Activated CD4-positive, alpha-beta T cell treated with anti-CD3 and anti-CD28 coated beads, Interleukin-2, amount 10 ng/mL, durations not matched to agents 24 days and 14 days (primary cell): ENCODE measurements around the gene CDKAL1. TPM values are rescaled to one million over a fixed set of nuclear protein-coding genes. Genes with fewer than 3 reads are reported as not detected.
"Not testable (repeated sequence)": the region's sequence is repeated elsewhere in the genome, so short reads cannot be mapped to it uniquely, and the experiment has no call there.

Experiments
- DNase-seq: peaks from one replicate; pipeline ENCODE4 v3.0.0; 2022
- H3K27ac Mint-ChIP-seq: one replicate; pipeline ENCODE4 v1.8.0; 2022; ENCODE audit warnings: mild to moderate bottlenecking, mixed read lengths
- H3K27me3 Mint-ChIP-seq: one replicate; pipeline ENCODE4 v1.8.0; 2022; ENCODE audit warnings: mixed read lengths
- H3K36me3 Mint-ChIP-seq: one replicate; pipeline ENCODE4 v1.8.0; 2022; ENCODE audit warnings: low read depth, mild to moderate bottlenecking, mixed read lengths
- H3K4me1 Mint-ChIP-seq: one replicate; pipeline ENCODE4 v1.8.0; 2021; ENCODE audit warnings: mixed read lengths
- H3K4me3 Mint-ChIP-seq: one replicate; pipeline ENCODE4 v1.8.0; 2022; ENCODE audit warnings: mild to moderate bottlenecking, moderate library complexity, mixed read lengths
- H3K9me3 Mint-ChIP-seq: one replicate; pipeline ENCODE4 v1.8.0; 2021; ENCODE audit warnings: mixed read lengths
- intact Hi-C: fragments of 100-400 bp; cut with micrococcal nuclease; formaldehyde crosslinking; loops from one replicate; pipeline ENCODE4 v1.15.1; 2023
- total RNA-seq: library from RNA; stranded (reverse); gene quantifications from 2 replicates; pipeline ENCODE4 v1.2.3, GENCODE V29; 2022

Gene CDKAL1
- total RNA-seq, 1 donor from 2014 or later: 29.1 TPM

DNA sequence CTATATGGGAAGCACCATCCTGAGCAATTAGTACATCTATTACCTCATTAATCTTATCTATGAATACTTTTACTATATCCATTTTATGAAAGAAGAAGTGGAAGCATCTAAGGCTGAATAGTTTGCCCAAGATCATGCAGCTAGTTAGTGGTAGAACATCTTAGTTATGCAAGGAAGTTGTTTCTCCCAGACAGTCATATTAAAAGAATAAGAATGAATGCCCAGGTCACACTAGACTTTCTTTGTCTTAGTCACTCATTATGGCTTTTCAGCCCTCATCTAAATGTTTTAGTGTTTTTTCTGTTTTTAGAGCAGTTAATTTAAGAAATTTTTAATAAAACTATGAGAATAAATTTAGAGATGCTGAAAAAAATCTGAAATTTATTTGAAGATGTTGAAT is 517.5 kb downstream of the CDKAL1 start:
- no peak overlapping the region for H3K27ac Mint-ChIP-seq
- H3K27me3 Mint-ChIP-seq: no peaks in the 10 kb centered on the region
- peaks cover 15% of the 10 kb centered on the region for H3K9me3 Mint-ChIP-seq
- H3K36me3 Mint-ChIP-seq: peaks cover 7% of the 10 kb centered on the region
- no peak for DNase-seq
- peaks cover 2% of the 10 kb centered on the region for H3K4me1 Mint-ChIP-seq
- H3K4me3 Mint-ChIP-seq: no peak overlapping the region
- intact Hi-C loops: no loop called here

DNA sequence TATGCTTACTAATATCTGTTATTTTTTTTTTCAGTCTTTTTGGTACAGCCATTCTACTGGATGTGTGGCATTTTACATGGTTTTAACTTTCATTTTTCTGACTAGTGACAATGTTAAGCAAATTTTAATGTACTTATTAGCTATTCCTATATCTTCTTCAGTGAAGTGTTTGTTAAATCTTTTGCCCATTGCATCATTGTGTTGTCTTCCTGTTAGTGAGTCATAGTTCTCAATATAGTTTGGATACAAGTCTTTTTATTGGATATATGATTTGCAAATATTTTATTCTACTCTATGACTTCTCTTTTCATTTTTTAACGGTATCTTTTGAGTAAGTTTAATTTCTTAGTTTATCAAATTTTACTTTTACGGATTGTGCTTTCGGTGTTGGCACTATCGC is 519.4 kb downstream of the CDKAL1 start:
- no peaks in the 10 kb centered on the region for H3K27me3 Mint-ChIP-seq
- no peak overlapping the region for H3K4me3 Mint-ChIP-seq
- no peak overlapping the region for H3K27ac Mint-ChIP-seq

DNA sequence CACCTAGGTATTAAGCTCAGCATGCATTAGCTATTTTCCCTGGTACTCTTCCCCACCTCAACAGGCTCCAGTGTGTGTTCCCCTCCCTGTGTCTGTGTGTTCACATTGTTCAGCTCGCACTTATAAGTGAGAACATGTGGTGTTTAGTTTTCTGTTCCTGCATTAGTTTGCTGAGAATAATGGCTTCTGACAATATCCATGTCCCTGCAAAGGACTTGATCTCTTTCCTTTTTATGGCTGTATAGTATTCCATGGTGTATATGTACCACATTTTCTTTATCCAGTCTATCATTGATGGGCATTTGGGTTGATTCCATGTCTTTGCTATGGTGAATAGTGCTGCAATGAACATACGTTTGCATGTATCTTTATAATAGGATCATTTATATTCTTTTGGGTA is 521.2 kb downstream of the CDKAL1 start:
- H3K27ac Mint-ChIP-seq, H3K4me3 Mint-ChIP-seq, H3K36me3 Mint-ChIP-seq, DNase-seq, H3K4me1 Mint-ChIP-seq, H3K27me3 Mint-ChIP-seq, intact Hi-C loops: not testable (repeated sequence)
- H3K9me3 Mint-ChIP-seq: peaks cover 35% of the 10 kb centered on the region

More for the DNA sequence above, 519.4 kb downstream of the CDKAL1 start:
- intact Hi-C loops: no loop called here
- peaks cover 31% of the 10 kb centered on the region for H3K9me3 Mint-ChIP-seq
- H3K4me1 Mint-ChIP-seq: peaks cover 2% of the 10 kb centered on the region
- peaks cover 7% of the 10 kb centered on the region for H3K36me3 Mint-ChIP-seq
- DNase-seq: no peak

DNA sequence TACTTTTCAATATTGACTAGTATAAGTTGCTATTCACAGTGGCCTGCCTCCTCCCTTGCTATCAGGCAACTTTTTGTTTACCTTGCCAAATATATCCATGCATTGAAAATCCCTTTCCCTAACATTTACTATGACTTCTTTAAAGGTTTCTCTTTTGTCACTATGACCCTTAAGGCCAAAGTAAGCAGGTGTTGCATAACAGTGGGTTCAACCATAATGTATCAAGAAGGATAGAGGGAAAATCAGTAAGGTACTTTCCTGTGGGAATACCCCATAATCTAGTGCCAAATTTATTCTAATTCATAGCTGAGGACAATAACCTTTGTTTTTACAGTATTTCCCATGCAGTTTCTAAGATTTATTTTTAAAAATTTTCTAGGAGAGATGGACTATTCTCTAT is 527.6 kb downstream of the CDKAL1 start:
- Mint-ChIP-seq H3K27me3 (no peaks in the 10 kb centered on the region), H3K4me3 (no peak overlapping the region), H3K9me3 (peaks cover 20% of the 10 kb centered on the region), H3K4me1 (no peaks in the 10 kb centered on the region), H3K36me3 (peaks cover 11% of the 10 kb centered on the region), H3K27ac (no peak overlapping the region)
- DNase-seq: no peak
- intact Hi-C loops: no loop called here

DNA sequence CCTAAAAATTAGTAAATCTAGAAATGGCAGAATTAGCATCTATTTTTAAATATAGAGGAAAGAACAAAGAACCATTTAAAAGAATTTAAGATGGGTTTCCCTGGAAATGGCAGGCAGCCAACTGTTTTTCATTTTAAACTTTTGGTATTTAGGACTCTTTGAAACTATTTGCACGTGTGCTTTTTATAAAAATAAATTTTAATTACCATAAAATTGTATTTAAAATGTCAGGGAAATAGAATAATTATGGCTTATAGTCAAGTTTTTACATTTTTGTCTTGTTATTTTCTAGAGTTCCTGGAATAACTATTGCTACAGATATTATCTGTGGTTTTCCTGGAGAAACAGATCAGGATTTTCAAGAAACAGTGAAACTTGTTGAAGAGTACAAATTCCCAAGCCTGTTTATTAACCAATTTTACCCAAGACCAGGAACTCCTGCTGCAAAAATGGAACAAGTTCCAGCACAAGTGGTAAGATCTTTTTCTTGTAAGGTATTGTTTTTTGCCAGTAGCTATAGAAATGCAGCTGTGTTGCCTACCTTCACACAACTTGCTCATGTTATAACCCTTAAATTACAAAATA is 530.6 kb downstream of the CDKAL1 start:
- H3K4me3 Mint-ChIP-seq: no peak overlapping the region
- H3K27me3 Mint-ChIP-seq: no peaks in the 10 kb centered on the region
- peaks cover 2% of the 10 kb centered on the region for H3K9me3 Mint-ChIP-seq
- peaks cover 15% of the 10 kb centered on the region for H3K36me3 Mint-ChIP-seq
- intact Hi-C loops: no loop called here
- no peak for DNase-seq
- no peak overlapping the region for H3K27ac Mint-ChIP-seq
- peaks cover 3% of the 10 kb centered on the region for H3K4me1 Mint-ChIP-seq

DNA sequence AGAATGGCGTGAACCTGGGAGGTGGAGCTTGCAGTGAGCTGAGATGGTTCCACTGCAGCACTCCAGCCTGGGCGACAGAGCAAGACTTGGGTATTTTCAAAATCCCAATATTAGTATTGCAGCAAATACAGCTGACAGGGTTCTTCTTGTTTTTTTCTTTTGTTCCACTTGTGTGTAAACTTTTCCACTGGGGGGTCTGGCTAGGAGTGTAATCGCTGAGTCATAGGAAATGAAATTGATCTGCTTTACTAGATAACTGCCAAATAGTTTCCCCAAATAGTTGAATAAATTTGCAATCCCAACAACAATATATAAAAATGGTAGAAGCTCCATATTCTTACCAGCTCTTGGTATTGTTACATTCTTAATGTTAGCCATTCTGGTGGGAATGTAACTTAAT is 533.3 kb downstream of the CDKAL1 start:
- H3K36me3 Mint-ChIP-seq: peaks cover 27% of the 10 kb centered on the region
- no peak for DNase-seq
- H3K4me1 Mint-ChIP-seq: peaks cover 3% of the 10 kb centered on the region
- H3K27ac Mint-ChIP-seq: no peak overlapping the region
- no peak overlapping the region for H3K4me3 Mint-ChIP-seq
- peaks cover 15% of the 10 kb centered on the region for H3K9me3 Mint-ChIP-seq
- no peaks in the 10 kb centered on the region for H3K27me3 Mint-ChIP-seq
- intact Hi-C loops: no loop called here

DNA sequence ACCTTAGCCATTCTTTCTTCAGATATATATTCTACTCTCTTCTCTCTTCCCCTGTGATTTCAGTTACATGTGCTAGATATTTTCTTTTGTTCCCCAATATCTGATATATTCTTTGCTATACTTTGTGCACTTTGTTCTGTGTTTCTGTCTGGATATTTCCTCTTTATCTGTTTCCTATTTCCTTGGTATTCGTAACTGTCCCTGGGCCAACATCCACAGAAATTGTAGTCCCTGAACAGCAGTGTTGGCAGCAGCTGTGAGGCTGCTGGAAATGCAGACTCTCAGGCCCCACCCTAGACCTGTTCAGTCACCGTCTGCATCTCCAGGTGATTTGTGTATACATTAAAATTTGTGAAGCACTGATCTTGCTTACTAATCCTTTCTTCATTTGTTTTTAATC is 536.4 kb downstream of the CDKAL1 start:
- intact Hi-C loops: no loop called here
- Mint-ChIP-seq H3K27ac (no peak overlapping the region), H3K27me3 (no peaks in the 10 kb centered on the region), H3K4me3 (no peak overlapping the region), H3K9me3 (peaks cover 18% of the 10 kb centered on the region), H3K4me1 (peaks cover 3% of the 10 kb centered on the region), H3K36me3 (peaks cover 35% of the 10 kb centered on the region)
- DNase-seq: no peak

DNA sequence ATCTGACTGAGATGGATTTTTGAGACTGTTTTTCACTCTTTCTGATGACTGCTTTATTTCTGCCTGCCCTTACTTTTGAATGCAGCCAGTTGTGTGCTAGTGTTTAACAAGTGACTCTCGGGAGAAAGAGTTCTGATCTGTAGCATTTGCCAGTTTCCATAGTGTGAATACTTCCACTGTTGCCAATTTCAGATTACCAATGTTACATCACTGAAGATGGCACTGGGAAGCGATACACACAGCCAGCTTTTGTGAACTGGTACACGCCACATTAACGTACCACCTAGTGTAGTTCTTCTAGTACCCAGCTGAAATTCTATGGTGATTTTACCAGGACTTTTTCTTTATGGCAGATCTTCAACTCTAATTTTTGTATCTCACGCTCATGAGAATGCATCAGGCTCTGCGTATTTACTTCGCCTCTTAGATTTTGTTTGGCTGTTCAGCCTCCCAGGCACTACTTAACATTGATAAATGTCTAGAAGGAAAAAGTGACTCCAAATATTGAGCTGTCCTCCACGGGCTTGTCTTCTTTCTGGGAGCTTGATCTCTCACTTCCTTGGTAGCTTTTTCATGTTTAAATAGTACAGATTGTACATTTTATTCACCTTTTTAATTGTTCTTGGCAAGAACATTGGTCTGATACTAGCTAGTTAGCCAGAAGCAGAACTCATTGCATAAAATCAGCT is 537.7 kb downstream of the CDKAL1 start:
- H3K4me1 Mint-ChIP-seq: peaks cover 3% of the 10 kb centered on the region
- peaks cover 21% of the 10 kb centered on the region for H3K9me3 Mint-ChIP-seq
- no peak overlapping the region for H3K27ac Mint-ChIP-seq
- intact Hi-C loops: no loop called here
- no peaks in the 10 kb centered on the region for H3K27me3 Mint-ChIP-seq
- H3K36me3 Mint-ChIP-seq: peaks cover 29% of the 10 kb centered on the region
- no peak for DNase-seq
- H3K4me3 Mint-ChIP-seq: no peak overlapping the region

DNA sequence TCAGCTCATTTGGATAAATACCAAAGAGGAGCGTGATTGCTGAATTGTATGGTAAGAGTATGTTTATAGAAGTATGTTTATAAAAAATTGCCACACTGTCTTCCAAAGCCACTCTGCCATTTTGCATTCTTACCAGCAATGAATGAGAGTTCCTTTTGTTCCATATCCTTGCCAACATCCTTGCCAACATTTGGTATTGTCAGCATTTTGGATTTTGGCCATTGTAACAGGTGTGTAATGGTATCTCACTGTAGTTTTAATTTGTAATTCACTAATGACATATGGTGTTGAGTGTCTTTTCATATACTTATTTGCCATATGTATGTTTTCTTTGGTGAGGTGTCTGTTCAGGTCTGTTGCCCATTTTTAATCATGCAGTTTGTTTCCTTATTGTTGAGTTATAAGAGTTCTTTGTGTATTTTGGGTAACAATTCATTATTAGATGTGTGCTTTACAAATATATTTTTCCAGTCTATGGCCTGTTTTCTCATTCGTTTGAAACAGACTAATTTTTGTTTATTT is 539.1 kb downstream of the CDKAL1 start:
- no peak overlapping the region for H3K27ac Mint-ChIP-seq
- H3K4me1 Mint-ChIP-seq: no peaks in the 10 kb centered on the region
- H3K4me3 Mint-ChIP-seq: no peak overlapping the region
- H3K36me3 Mint-ChIP-seq: peaks cover 25% of the 10 kb centered on the region
- peaks cover 21% of the 10 kb centered on the region for H3K9me3 Mint-ChIP-seq
- intact Hi-C loops: no loop called here
- no peak for DNase-seq
- H3K27me3 Mint-ChIP-seq: no peaks in the 10 kb centered on the region

DNA sequence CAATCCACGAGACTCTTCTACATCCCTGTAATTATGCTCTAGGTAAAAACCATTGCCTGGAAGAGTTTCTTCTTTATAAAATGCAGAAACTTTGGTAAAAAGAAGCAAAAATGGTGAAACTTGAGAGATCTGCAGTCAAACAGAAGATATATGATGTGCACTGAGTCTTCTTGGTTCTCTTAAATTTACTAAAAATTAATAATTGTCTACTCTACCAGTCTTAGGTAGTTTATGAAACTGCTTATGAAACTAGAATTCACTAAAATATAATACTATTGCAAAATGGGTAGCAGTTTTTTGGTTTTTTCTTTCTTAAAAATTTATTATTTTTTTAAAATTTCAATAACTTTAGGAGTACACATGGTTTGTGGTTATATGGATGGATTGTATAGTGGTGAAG is 540.2 kb downstream of the CDKAL1 start:
- peaks cover 26% of the 10 kb centered on the region for H3K36me3 Mint-ChIP-seq
- no peaks in the 10 kb centered on the region for H3K27me3 Mint-ChIP-seq
- no peak for DNase-seq
- H3K27ac Mint-ChIP-seq: no peak overlapping the region
- intact Hi-C loops: no loop called here
- no peaks in the 10 kb centered on the region for H3K4me1 Mint-ChIP-seq
- H3K4me3 Mint-ChIP-seq: no peak overlapping the region
- H3K9me3 Mint-ChIP-seq: peaks cover 21% of the 10 kb centered on the region

DNA sequence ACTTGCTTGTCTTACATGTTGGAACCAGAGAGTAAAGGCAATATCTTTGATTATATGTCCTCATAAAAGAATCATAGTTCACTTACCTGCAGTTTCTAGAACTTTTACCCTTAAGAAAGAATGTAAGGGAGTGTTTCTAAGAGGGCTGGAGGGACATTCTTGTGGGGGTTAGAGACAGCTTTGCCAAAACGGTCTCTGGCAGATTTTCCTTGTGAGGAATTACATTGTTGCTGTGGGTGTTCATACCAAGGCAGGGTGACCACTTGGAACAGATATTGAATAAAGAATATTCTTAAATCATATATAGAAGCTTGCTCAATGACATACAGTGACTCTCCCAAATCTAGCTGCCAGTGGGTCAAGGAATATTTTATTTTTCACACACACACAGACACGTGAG is 541.7 kb downstream of the CDKAL1 start:
- no peak overlapping the region for H3K4me3 Mint-ChIP-seq
- no peak for DNase-seq
- peaks cover 22% of the 10 kb centered on the region for H3K36me3 Mint-ChIP-seq
- H3K9me3 Mint-ChIP-seq: peaks cover 13% of the 10 kb centered on the region
- H3K27me3 Mint-ChIP-seq: no peaks in the 10 kb centered on the region
- H3K4me1 Mint-ChIP-seq: no peaks in the 10 kb centered on the region
- no peak overlapping the region for H3K27ac Mint-ChIP-seq
- intact Hi-C loops: no loop called here

DNA sequence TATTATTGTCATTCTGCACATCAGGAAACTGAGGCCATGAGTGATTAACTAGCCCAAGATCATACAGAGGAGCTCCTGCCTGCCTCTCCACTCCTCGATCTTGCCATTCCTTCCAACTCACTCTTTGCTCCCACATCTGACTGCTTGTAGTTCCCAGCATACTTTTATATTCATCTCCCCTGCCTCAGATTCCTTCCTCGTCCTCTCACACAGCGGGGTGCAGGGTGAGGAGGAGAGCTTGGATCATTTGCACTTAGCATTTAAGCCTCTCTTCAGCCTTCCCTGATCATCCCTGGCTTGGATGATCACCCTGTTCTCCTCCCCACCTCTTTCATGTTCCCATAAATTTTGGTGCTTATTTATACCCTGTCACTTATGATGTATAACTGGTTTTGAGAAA is 544.2 kb downstream of the CDKAL1 start:
- no peak overlapping the region for H3K27ac Mint-ChIP-seq
- peaks cover 7% of the 10 kb centered on the region for H3K36me3 Mint-ChIP-seq
- no peak overlapping the region for H3K4me3 Mint-ChIP-seq
- intact Hi-C loops: no loop called here
- H3K9me3 Mint-ChIP-seq: peaks cover 4% of the 10 kb centered on the region
- H3K4me1 Mint-ChIP-seq: no peaks in the 10 kb centered on the region
- no peaks in the 10 kb centered on the region for H3K27me3 Mint-ChIP-seq
- no peak for DNase-seq

DNA sequence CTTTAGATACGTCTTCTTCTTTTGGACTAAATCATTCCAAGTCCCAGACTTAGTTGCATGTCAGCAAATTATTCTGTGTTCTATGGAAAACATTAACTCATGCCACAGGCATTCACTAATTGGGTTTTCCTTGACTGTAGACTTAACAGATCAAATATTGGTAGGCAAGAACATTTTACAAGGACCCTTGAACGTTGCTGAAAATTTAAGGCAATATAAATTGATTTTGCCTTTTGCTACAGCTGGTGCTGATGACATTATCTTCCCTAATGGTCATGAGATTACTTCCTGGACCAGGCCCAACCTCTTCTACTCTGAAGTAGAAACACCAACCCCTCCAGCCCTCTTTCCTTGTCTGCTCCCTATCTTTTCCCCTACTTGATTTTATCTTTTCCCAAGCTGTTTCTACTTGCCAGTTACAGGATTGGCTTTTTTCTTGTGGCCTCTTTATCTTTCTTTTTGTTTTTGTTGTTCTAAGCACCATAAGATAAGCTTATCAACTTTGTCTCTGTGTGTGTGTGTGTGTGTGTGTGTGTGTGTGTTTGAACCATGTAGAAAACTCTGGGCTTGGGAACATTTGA is 545.3 kb downstream of the CDKAL1 start:
- H3K27me3 Mint-ChIP-seq: no peaks in the 10 kb centered on the region
- intact Hi-C loops: no loop called here
- peaks cover 7% of the 10 kb centered on the region for H3K36me3 Mint-ChIP-seq
- no peak for DNase-seq
- no peaks in the 10 kb centered on the region for H3K4me1 Mint-ChIP-seq
- no peak overlapping the region for H3K27ac Mint-ChIP-seq
- peaks cover 4% of the 10 kb centered on the region for H3K9me3 Mint-ChIP-seq
- no peak overlapping the region for H3K4me3 Mint-ChIP-seq

DNA sequence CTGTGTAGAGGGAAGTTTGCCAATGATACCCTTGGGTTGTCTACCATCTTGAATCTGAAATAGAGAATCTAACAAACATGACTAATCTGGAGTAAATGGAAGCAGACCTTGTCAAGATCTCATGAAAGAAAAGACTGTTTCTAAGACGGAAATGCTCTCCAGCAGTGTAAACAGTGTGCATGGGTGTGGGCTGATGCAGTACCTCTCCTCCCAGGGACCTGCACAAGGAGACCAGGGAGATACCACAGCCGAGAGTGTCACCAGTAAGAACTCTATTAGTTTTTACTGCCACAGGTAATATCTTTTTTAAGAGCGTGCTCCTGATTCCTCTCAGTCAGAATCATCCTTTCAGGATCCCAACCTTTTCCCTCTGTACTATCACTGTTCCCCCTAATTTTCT is 546.0 kb downstream of the CDKAL1 start:
- H3K4me1 Mint-ChIP-seq: no peaks in the 10 kb centered on the region
- H3K9me3 Mint-ChIP-seq: peaks cover 4% of the 10 kb centered on the region
- intact Hi-C loops: no loop called here
- H3K36me3 Mint-ChIP-seq: peaks cover 9% of the 10 kb centered on the region
- no peaks in the 10 kb centered on the region for H3K27me3 Mint-ChIP-seq
- no peak overlapping the region for H3K4me3 Mint-ChIP-seq
- no peak for DNase-seq
- no peak overlapping the region for H3K27ac Mint-ChIP-seq
